Measurements from ENCODE around the gene KAT6B. TPM values are rescaled to one million over a fixed set of nuclear protein-coding genes. Genes with fewer than 3 reads are reported as not detected.

KAT6B gene
- total and polyA plus RNA-seq, 10 of the 15 experiments (the other 5 are each of a cell fraction or from before 2014, with no cell fraction given), result 2.7 to 22.6 (median 15.7) TPM

GRCh38 chr10:75028049-75028448 lies 201.6 kb downstream of the KAT6B start:
- H3K4me3 ChIP-seq, result no peak overlapping the region
- no TSS peak for BruUV-seq (replicated peaks)
- no peaks in the 10 kb centered on the region for H3K27me3 ChIP-seq (replicated peaks in 1 of 2; ENCODE audit: control insufficient read depth in 2 of 2, insufficient read depth in 2 of 2, low read length in 1 of 2)
- H3K4me1 ChIP-seq (ENCODE audit: control insufficient read depth, insufficient read depth, low read length), result peaks cover 3% of the 10 kb centered on the region
- H3K9ac ChIP-seq (ENCODE audit: control insufficient read depth, insufficient read depth, low read length), result no peak overlapping the region
- H3K79me2 ChIP-seq (ENCODE audit: control insufficient read depth, insufficient read depth, low read length), result no peaks in the 10 kb centered on the region
- peaks cover 18 to 20% of the 10 kb centered on the region in 2 experiments for H3K36me3 ChIP-seq (ENCODE audit: control insufficient read depth in 2 of 2, insufficient read depth in 2 of 2, low read length in 1 of 2)
- no peak overlapping the region for H3K27ac ChIP-seq (ENCODE audit: control insufficient read depth, insufficient read depth)
- intact Hi-C loops (cut with micrococcal nuclease; ENCODE audit: unreplicated experiment) (loop anchor here (5.0 to 10.0 kb wide), 2 partner anchors 209 to 603 kb away; partner anchors contain the start of gene COMTD1), in situ Hi-C loops (cut with MboI) (no loop called here)
- TF ChIP-seq CHD2 (IDR thresholded peaks at IDR 0.05; ENCODE audit: borderline replicate concordance, low read depth, low read length), result no peak
- TF ChIP-seq IKZF1 (conservative IDR thresholded peaks at IDR 0.05), result no peak
- no peak for TF ChIP-seq SMARCA5 (IDR thresholded peaks at IDR 0.05)
- TF ChIP-seq ZBTB33 (IDR thresholded peaks at IDR 0.05), result no peak
- TF ChIP-seq BMI1 (IDR thresholded peaks at IDR 0.05; ENCODE audit: borderline replicate concordance), result no peak
- no peak for TF ChIP-seq REST (IDR thresholded peaks at IDR 0.05; ENCODE audit: low read depth, low read length)
- TF ChIP-seq ZNF24 (IDR thresholded peaks at IDR 0.05), result no peak
- no peak for TF ChIP-seq CUX1 (IDR thresholded peaks at IDR 0.05; ENCODE audit: insufficient replicate concordance, low read depth, low read length)
- no peak for TF ChIP-seq PBX3 (IDR thresholded peaks at IDR 0.05; ENCODE audit: insufficient replicate concordance, low read depth, low read length)
- no peak overlapping the region for H3K4me2 ChIP-seq (ENCODE audit: control insufficient read depth, insufficient read depth)
- ChIA-PET SMC1A (ENCODE audit: uncharacterized antibody, unreplicated experiment) (interaction anchor here (0.5 to 1.4 kb wide), 6 partner anchors 14 to 1086 kb away, joined by 3 to 4 read pairs (median 3); no protein-coding TSS in a partner anchor), POLR2A (interaction anchor here (0.8 kb wide), 1 partner anchor 277 kb away, joined by 4 read pairs; no protein-coding TSS in a partner anchor), CTCF (interaction anchor here (0.7 to 1.3 kb wide), 4 partner anchors 11 to 289 kb away, joined by 3 to 8 read pairs (median 3); a partner anchor contains a TSS), RAD21 (ENCODE audit: unreplicated experiment) (interaction anchor here (0.6 kb wide), 1 partner anchor 38 kb away, joined by 5 read pairs; no protein-coding TSS in a partner anchor)
- FAIRE-seq (no peak), DNase-seq (ENCODE audit: low read depth, low spot score) (no peak), ATAC-seq (no peak)
- no peak overlapping the region for H2AFZ ChIP-seq (ENCODE audit: control insufficient read depth, low read depth, low read length)
- H3K9me3 ChIP-seq (replicated peaks; ENCODE audit: control insufficient read depth, insufficient read depth, low read length), result no peaks in the 10 kb centered on the region
- H4K20me1 ChIP-seq (ENCODE audit: control insufficient read depth, insufficient read depth), result no peaks in the 10 kb centered on the region
